T-cell (primary cell): ENCODE data around the gene MCOLN2. TPM values are rescaled to one million over a fixed set of nuclear protein-coding genes. Genes with fewer than 3 reads are reported as not detected.

Experiments used
- ATAC-seq, 4 experiments: fragments of 200-7000 bp in 3 of 4; fragments of 150-1000 bp in 1 of 4; cut with Tn5 transposase; replicated peaks in 1 of 4; 1 replicate in 3 of 4; 2 replicates in 1 of 4; pipeline ENCODE4 v1.10.0; 2021; ENCODE audit warnings: moderate library complexity in 3 of 4, mild to moderate bottlenecking in 2 of 4, moderate number of reproducible peaks in 1 of 4
- CTCF ChIA-PET, 2 donors: fragments of 300-600 bp; sonication (Branson Sonifier 250); formaldehyde crosslinking; loops; one replicate each; lab custom pipeline; 2022; ENCODE audit warnings: antibody characterized with exemption in 2 of 2; lab: Charles Lee
- POLR2A ChIA-PET, 2 donors: fragments of 300-600 bp; sonication (Branson Sonifier 250); formaldehyde crosslinking; loops; one replicate each; lab custom pipeline; 2022; ENCODE audit warnings: antibody characterized with exemption in 2 of 2; lab: Charles Lee
- DNase-seq, 35 experiments: peaks; one replicate each; pipeline versions ENCODE4 v3.0.0 to v3.0.0-alpha.2; 2013 to 2023
- H3K27ac ChIP-seq: one replicate; pipeline ENCODE4 v1.5.1; 2013; ENCODE audit warnings: low read length
- H3K27me3 ChIP-seq, 2 experiments: replicated peaks in 1 of 2; 1 replicate in 1 of 2; 2 replicates in 1 of 2; pipeline versions ENCODE4 v1.6.1 to v1.7.0; 2013; ENCODE audit warnings: low read length in 1 of 2, mixed read lengths in 1 of 2; ENCODE audit not compliant: control insufficient read depth in 2 of 2, insufficient read depth in 2 of 2; ENCODE audit errors: extremely low read depth in 1 of 2
- H3K36me3 ChIP-seq, 2 donors: 1 replicate in 1 of 2; 2 replicates in 1 of 2; pipeline versions ENCODE4 v1.6.1 to v1.7.0; 2013; ENCODE audit warnings: low read length in 1 of 2; ENCODE audit not compliant: control insufficient read depth in 2 of 2, insufficient read depth in 1 of 2; ENCODE audit errors: extremely low read depth in 1 of 2
- H3K4me1 ChIP-seq, 2 experiments: 1 replicate in 1 of 2; 2 replicates in 1 of 2; pipeline versions ENCODE4 v1.6.1 to v1.7.0; 2013; ENCODE audit warnings: low read length in 2 of 2, mixed read lengths in 1 of 2; ENCODE audit not compliant: insufficient read depth in 2 of 2, control insufficient read depth in 1 of 2; ENCODE audit errors: extremely low read depth in 1 of 2
- H3K4me3 ChIP-seq, 2 donors: 1 replicate in 1 of 2; 2 replicates in 1 of 2; pipeline versions ENCODE4 v1.5.1 to v1.7.0; 2013; ENCODE audit warnings: mild to moderate bottlenecking in 2 of 2, low read length in 1 of 2, moderate library complexity in 1 of 2; ENCODE audit not compliant: control insufficient read depth in 1 of 2; ENCODE audit errors: extremely low read depth in 1 of 2
- H3K9me3 ChIP-seq: 2 replicates; pipeline ENCODE4 v1.7.0; 2013
- H3K27ac Mint-ChIP-seq, 2 donors: one replicate each; pipeline ENCODE4 v1.8.0; 2020 to 2021; ENCODE audit warnings: mild to moderate bottlenecking in 2 of 2, mixed read lengths in 2 of 2
- H3K27me3 Mint-ChIP-seq, 2 donors: one replicate each; pipeline ENCODE4 v1.8.0; 2021 to 2022; ENCODE audit warnings: mixed read lengths in 2 of 2
- H3K36me3 Mint-ChIP-seq: one replicate; pipeline ENCODE4 v1.8.0; 2021; ENCODE audit warnings: mixed read lengths
- H3K4me1 Mint-ChIP-seq, 3 donors: one replicate each; pipeline ENCODE4 v1.8.0; 2020 to 2022; ENCODE audit warnings: mixed read lengths in 3 of 3, mild to moderate bottlenecking in 1 of 3
- H3K4me3 Mint-ChIP-seq, 3 donors: one replicate each; pipeline ENCODE4 v1.8.0; 2020 to 2022; ENCODE audit warnings: mild to moderate bottlenecking in 3 of 3, mixed read lengths in 3 of 3, moderate library complexity in 3 of 3
- H3K9me3 Mint-ChIP-seq, 3 donors: one replicate each; pipeline ENCODE4 v1.8.0; 2020 to 2022; ENCODE audit warnings: mixed read lengths in 3 of 3
- WGBS: methylation state at CpG from one replicate; pipeline ENCODE4 v1.1.5; 2013; ENCODE audit warnings: missing lambda C conversion rate; ENCODE audit not compliant: insufficient coverage; 5-methylcytosine and 5-hydroxymethylcytosine counted together
- total RNA-seq, 35 experiments: library from RNA in 6 of 35; stranded (reverse) in 6 of 35; fragments of 120-200 nt in 1 of 35; gene quantifications; one replicate each; pipeline versions ENCODE4 v1.2.1 to v1.2.4 and lab custom pipeline; 2013 to 2026

The MCOLN2 gene
- total RNA-seq, 5 donors from 2014 or later (not counting 1 experiment from before 2014, with no cell fraction given) = 7.6 to 19.3 (median 15.8) TPM

DNA sequence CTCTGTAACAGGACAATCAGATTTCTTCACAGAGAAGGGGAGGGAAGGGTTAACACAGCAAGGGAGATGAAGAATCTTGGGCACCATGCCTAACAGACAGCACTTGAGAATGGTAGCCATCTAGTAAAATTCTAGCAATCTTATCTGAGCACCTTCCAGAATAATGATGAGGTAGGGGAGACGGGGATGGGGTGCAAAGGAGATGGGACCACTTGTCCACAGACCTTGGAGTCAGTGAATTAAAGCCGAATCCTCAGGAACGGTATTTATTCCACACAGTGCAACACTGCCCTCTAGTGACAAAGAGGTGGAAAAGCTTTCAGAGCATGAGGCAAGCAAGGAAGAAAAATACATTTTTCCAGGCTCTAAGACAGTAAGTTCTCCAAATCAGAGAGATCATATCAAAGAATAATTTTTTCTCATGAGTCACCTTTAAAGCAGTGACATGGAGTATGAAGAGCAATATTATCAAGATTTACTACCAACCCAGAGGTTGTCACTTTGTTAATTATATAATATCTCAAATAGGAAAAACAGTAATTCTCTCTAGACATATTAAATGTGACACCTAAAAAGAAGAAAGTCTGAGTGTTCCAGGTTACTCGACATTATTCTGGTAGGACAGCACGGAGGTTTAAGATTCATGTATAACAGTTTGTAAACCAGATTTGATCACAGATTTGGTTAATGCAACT is 60.6 kb downstream of the MCOLN2 start:
- peak; percentile 54 to 72 (median 68) for ATAC-seq
- peak in 13 of 35 experiments; percentile 9 to 82 (median 20) for DNase-seq
- no peaks in the 10 kb centered on the region for H3K9me3 Mint-ChIP-seq
- H3K4me1 ChIP-seq = peaks cover 0 to 4% of the 10 kb centered on the region in 2 experiments
- no peaks in the 10 kb centered on the region for H3K36me3 ChIP-seq
- POLR2A ChIA-PET = no interaction called here
- peaks cover 4 to 6% (median 4%) of the 10 kb centered on the region in 3 donors for H3K4me1 Mint-ChIP-seq
- H3K4me3 ChIP-seq = no peak overlapping the region
- no peaks in the 10 kb centered on the region for H3K27me3 ChIP-seq
- no peaks in the 10 kb centered on the region for H3K9me3 ChIP-seq
- H3K4me3 Mint-ChIP-seq = no peak overlapping the region
- CTCF ChIA-PET = interaction anchor here (0.7 to 2.9 kb wide), 13 partner anchors 8 to 1053 kb away, joined by 3 to 33 read pairs (median 7); partner anchors contain the start of gene PRKACB (in 1 of the 2)
- 12% methylated on average over 2 of the region's 5 CpGs for WGBS
- no peaks in the 10 kb centered on the region for H3K27me3 Mint-ChIP-seq
- H3K27ac Mint-ChIP-seq = no peak overlapping the region
- no peak overlapping the region for H3K27ac ChIP-seq
- no peaks in the 10 kb centered on the region for H3K36me3 Mint-ChIP-seq

DNA sequence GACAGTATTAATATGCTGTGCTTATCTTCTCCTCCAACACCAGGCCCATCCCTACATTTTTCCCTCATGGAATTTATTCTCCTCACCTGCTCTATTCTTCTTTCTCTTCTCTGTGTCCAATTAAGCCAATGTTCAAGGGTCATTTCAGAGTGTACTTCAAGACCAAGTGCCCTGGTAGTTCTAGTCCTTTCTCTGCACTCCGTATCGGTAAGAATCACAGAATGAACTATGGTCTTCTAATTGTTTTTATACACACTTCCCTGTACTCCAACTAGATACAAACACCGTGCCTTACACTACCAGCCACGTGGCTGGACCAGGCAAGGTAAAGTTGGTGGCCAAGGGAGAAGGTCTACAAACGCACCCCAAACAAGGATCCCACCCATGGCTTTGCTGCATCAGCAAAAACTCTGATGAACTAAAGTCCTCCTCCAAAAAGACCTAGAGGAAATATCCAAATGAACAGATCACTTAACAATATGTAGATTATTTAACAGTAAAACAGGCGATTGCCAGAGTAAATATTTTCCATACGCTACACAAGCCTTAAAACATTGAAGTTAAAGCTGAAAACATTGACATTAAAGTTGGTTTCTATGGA is 63.8 kb downstream of the MCOLN2 start:
- H3K27ac Mint-ChIP-seq = no peak overlapping the region

DNA sequence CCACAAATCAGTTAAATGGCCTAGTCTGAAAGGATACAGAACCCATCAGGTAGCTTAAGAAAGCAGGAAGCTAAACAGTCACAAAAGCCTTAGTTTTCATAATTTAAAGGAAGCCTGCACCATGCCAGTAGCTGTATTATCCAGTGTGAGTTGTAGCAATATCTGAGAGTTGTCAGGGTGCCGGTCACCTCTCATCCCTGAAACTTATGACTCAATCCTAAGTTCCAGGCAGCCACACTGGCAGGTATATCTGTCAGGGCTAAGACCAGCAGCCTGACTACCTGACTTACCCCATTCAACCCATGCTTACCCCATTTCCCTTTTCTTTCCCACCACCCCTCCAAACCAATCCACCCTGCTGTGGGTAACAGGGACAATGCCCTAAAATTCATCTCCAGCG is 66.1 kb downstream of the MCOLN2 start:
- H3K4me1 ChIP-seq = peaks cover 2 to 5% of the 10 kb centered on the region in 2 experiments
- peaks cover 8 to 17% (median 14%) of the 10 kb centered on the region in 3 donors for H3K4me1 Mint-ChIP-seq
- H3K27me3 ChIP-seq = no peaks in the 10 kb centered on the region
- H3K27me3 Mint-ChIP-seq = no peaks in the 10 kb centered on the region
- ATAC-seq = no peak
- ChIA-PET CTCF (interaction anchor here in 1 of 2 donors (0.8 kb wide), 1 partner anchor 69 kb away, joined by 3 read pairs; no protein-coding TSS in a partner anchor), POLR2A (no interaction called here)
- no peaks in the 10 kb centered on the region for H3K9me3 ChIP-seq
- no peaks in the 10 kb centered on the region for H3K36me3 ChIP-seq
- H3K27ac ChIP-seq = no peak overlapping the region
- DNase-seq = no peak
- H3K4me3 ChIP-seq = no peak overlapping the region
- no peak overlapping the region for H3K27ac Mint-ChIP-seq
- no peaks in the 10 kb centered on the region for H3K9me3 Mint-ChIP-seq
- WGBS = no CpG with 5 or more reads among the region's 2 CpGs
- peaks cover 4% of the 10 kb centered on the region for H3K36me3 Mint-ChIP-seq
- peak overlapping the region in 1 of 3 donors; percentile 10 for H3K4me3 Mint-ChIP-seq

More for the DNA sequence above, 63.8 kb downstream of the MCOLN2 start:
- Mint-ChIP-seq H3K27me3 (no peaks in the 10 kb centered on the region), H3K9me3 (no peaks in the 10 kb centered on the region), H3K4me1 (peaks cover 14 to 21% (median 18%) of the 10 kb centered on the region in 3 donors), H3K36me3 (no peaks in the 10 kb centered on the region), H3K4me3 (no peak overlapping the region)
- H3K27ac ChIP-seq = no peak overlapping the region
- H3K27me3 ChIP-seq = no peaks in the 10 kb centered on the region
- CTCF ChIA-PET = interaction anchor here (0.6 to 2.1 kb wide), 4 partner anchors 10 to 326 kb away, joined by 3 to 8 read pairs (median 4); partner anchors contain the start of gene MCOLN2 (in 1 of the 2)
- no peak overlapping the region for H3K4me3 ChIP-seq
- no peaks in the 10 kb centered on the region for H3K36me3 ChIP-seq
- DNase-seq (no peak), ATAC-seq (no peak)
- POLR2A ChIA-PET = interaction anchor here (0.6 kb wide), 2 partner anchors 303 to 333 kb away, joined by 4 to 13 read pairs; no protein-coding TSS in a partner anchor
- H3K4me1 ChIP-seq = peaks cover 2 to 9% of the 10 kb centered on the region in 2 experiments
- no peaks in the 10 kb centered on the region for H3K9me3 ChIP-seq
- 89% methylated on average over 5 of the region's 7 CpGs for WGBS

DNA sequence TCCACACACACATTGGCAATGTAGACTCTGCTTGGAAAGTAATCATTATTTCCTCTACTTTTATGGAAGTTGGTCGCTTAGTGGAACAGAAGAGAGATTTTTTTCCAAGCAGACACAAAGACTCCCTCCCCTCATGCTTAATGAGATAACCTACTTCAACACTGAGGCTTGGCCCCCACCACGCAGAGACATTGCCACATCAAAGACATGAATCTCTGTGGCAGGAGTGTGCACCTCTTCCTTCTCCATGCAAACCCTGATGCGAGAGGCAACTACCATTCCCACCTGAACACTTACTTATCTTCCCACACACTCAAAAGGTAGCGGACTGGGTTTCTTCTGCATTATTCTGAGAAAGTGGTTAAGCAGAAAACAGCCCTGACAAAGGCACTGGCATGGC is 66.6 kb downstream of the MCOLN2 start:
- peak in 1 of 35 experiments; percentile 17 for DNase-seq
- peak in 3 of 4 experiments; percentile 61 to 73 (median 64) for ATAC-seq
- no peaks in the 10 kb centered on the region for H3K9me3 ChIP-seq
- no peak overlapping the region for H3K27ac ChIP-seq
- Mint-ChIP-seq H3K27ac (no peak overlapping the region), H3K4me1 (peaks cover 8 to 17% (median 14%) of the 10 kb centered on the region in 3 donors), H3K36me3 (peaks cover 4% of the 10 kb centered on the region), H3K27me3 (no peaks in the 10 kb centered on the region), H3K9me3 (no peaks in the 10 kb centered on the region), H3K4me3 (peak overlapping the region in 1 of 3 donors; percentile 10)
- peaks cover 2 to 5% of the 10 kb centered on the region in 2 experiments for H3K4me1 ChIP-seq
- POLR2A ChIA-PET = no interaction called here
- no peaks in the 10 kb centered on the region for H3K27me3 ChIP-seq
- 10% methylated on average over 2 of the region's 4 CpGs for WGBS
- H3K4me3 ChIP-seq = no peak overlapping the region
- CTCF ChIA-PET = no interaction called here
- no peaks in the 10 kb centered on the region for H3K36me3 ChIP-seq

DNA sequence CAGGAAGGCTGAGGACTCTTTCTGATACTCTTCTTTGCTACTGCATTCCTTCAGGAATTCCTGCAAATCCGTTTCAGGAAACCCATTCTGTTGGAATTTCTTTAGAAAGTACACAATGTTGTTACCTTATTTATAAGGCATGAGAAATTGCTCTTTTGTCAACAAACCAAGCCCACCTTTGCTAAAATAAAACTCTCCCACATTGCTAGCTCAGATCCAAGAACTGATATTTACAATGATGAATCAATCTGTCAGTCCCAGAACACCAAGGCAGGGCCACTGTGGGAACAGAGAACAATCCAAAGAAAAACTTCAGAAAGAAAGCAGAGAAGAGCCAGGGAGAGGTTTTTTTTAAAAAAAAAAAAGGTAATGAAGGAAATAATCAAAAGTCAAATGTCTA is 67.3 kb downstream of the MCOLN2 start:
- no peak overlapping the region for H3K27ac Mint-ChIP-seq
- POLR2A ChIA-PET = no interaction called here
- no peak overlapping the region for H3K4me3 ChIP-seq
- no peaks in the 10 kb centered on the region for H3K27me3 ChIP-seq
- H3K4me1 ChIP-seq = peaks cover 2 to 5% of the 10 kb centered on the region in 2 experiments
- H3K9me3 ChIP-seq = no peaks in the 10 kb centered on the region
- H3K4me1 Mint-ChIP-seq = peaks cover 8 to 17% (median 14%) of the 10 kb centered on the region in 3 donors
- H3K36me3 Mint-ChIP-seq = peaks cover 4% of the 10 kb centered on the region
- DNase-seq (no peak), ATAC-seq (no peak)
- H3K9me3 Mint-ChIP-seq = no peaks in the 10 kb centered on the region
- H3K27me3 Mint-ChIP-seq = no peaks in the 10 kb centered on the region
- no peak overlapping the region for H3K4me3 Mint-ChIP-seq
- CTCF ChIA-PET = interaction anchor here in 1 of 2 donors (1.8 kb wide), 1 partner anchor 8 kb away, joined by 4 read pairs; no protein-coding TSS in a partner anchor
- no peak overlapping the region for H3K27ac ChIP-seq
- WGBS = no CpG with 5 or more reads among the region's 1 CpG
- no peaks in the 10 kb centered on the region for H3K36me3 ChIP-seq

DNA sequence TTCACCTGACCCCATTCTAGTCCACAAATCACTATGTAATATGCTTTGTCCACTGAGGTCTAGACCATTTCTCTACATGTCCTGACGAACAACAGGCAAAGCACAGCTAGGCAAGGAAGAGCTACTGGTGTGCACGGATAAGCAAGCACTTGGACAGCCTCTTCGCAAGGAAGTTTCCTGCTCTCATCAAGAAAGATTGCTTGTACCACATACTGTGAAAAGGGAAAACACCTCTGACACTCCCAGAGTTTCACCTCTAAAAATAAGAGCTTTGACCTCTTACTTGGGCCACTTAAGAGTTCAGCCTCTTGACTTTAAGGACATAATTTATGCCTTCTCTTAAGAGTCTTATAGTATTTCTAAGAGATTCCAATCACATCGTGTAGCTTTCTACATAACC is 67.9 kb downstream of the MCOLN2 start:
- CTCF ChIA-PET = interaction anchor here in 1 of 2 donors (0.6 to 1.8 kb wide), 2 partner anchors 9 to 80 kb away, joined by 3 to 4 read pairs; no protein-coding TSS in a partner anchor

More for the DNA sequence above, 67.9 kb downstream of the MCOLN2 start:
- POLR2A ChIA-PET = interaction anchor here in 1 of 2 donors (0.5 kb wide), 1 partner anchor 495 kb away, joined by 4 read pairs; no protein-coding TSS in a partner anchor
- WGBS = 73% methylated on average over 2 of the region's 4 CpGs
- Mint-ChIP-seq H3K4me1 (peaks cover 8 to 17% (median 14%) of the 10 kb centered on the region in 3 donors), H3K9me3 (no peaks in the 10 kb centered on the region), H3K4me3 (no peak overlapping the region), H3K36me3 (peaks cover 4% of the 10 kb centered on the region), H3K27me3 (no peaks in the 10 kb centered on the region), H3K27ac (no peak overlapping the region)
- Histone ChIP-seq H3K27me3 (no peaks in the 10 kb centered on the region), H3K4me3 (no peak overlapping the region), H3K4me1 (peaks cover 2 to 5% of the 10 kb centered on the region in 2 experiments), H3K27ac (no peak overlapping the region), H3K36me3 (no peaks in the 10 kb centered on the region), H3K9me3 (no peaks in the 10 kb centered on the region)
- DNase-seq (no peak), ATAC-seq (no peak)
